ENCODE results near the gene INSIG2.

The INSIG2 gene

DNA sequence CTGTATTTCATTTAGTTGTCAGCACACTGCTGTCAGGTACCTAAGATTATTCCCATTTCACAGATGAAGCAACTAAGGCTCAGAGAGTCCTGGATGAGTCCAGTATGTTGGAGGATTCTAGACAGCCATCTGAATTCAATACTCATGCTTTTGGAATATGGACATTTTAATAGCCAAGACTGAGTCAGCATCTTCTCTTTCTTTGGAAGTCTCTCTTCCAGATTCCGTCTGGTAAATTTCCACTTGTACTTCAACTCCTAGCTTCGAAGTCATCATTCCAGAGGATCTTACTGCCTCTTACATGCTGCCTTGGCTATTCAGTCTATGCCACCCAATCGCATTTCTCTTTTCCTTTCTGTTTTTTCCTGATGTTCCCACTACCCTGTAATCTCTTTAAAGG, 40.6 kb downstream of the INSIG2 start:
- Histone ChIP-seq H3K36me3 (ENCODE audit: control insufficient read depth, insufficient read depth, low read length) (no peaks in the 10 kb centered on the region), H3K27me3 (ENCODE audit: control insufficient read depth, insufficient read depth, low read length) (no peaks in the 10 kb centered on the region), H3K4me1 (ENCODE audit: control insufficient read depth, insufficient read depth, low read length) (no peaks in the 10 kb centered on the region), H3K27ac (ENCODE audit: low read length) (no peak overlapping the region), H3K4me3 (ENCODE audit: low read length) (no peak overlapping the region), H3K9me3 (ENCODE audit: control insufficient read depth, insufficient read depth, low read length) (no peaks in the 10 kb centered on the region)
- no CpG with 5 or more reads among the region's 3 CpGs for WGBS (ENCODE audit: insufficient coverage, insufficient read length)
- no peak for DNase-seq (ENCODE audit: low read depth, low spot score)

GRCh38 chr2:118130385-118130784, 42.1 kb downstream of the INSIG2 start:
- WGBS (ENCODE audit: insufficient coverage, insufficient read length): no CpG with 5 or more reads among the region's 7 CpGs
- H3K4me1 ChIP-seq (ENCODE audit: control insufficient read depth, insufficient read depth, low read length): no peaks in the 10 kb centered on the region
- no peak overlapping the region for H3K27ac ChIP-seq (ENCODE audit: low read length)
- no peaks in the 10 kb centered on the region for H3K36me3 ChIP-seq (ENCODE audit: control insufficient read depth, insufficient read depth, low read length)
- H3K27me3 ChIP-seq (ENCODE audit: control insufficient read depth, insufficient read depth, low read length): no peaks in the 10 kb centered on the region
- H3K4me3 ChIP-seq (ENCODE audit: low read length): no peak overlapping the region
- no peaks in the 10 kb centered on the region for H3K9me3 ChIP-seq (ENCODE audit: control insufficient read depth, insufficient read depth, low read length)
- DNase-seq (ENCODE audit: low read depth, low spot score): no peak

DNA sequence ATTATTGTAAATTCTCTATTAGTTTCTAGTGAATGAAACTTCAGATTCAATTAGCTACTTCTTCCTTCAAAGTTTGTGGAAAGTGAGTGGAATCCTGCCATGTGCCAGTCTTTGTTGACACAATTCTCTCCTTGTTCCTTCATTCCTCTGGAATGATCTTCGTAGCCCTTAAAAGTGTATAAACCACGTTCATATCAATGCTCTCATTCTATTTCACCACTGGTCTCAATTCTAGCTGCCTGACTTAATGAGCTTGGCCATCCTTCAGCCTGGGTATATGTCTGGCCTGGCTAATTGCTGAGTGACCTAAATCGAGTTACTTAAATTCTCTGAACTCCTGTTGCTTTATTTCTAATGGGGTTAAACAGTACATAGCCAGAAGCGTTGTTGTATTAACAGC, 43.5 kb downstream of the INSIG2 start:
- Histone ChIP-seq H3K9me3 (ENCODE audit: control insufficient read depth, insufficient read depth, low read length) (no peaks in the 10 kb centered on the region), H3K36me3 (ENCODE audit: control insufficient read depth, insufficient read depth, low read length) (no peaks in the 10 kb centered on the region), H3K4me1 (ENCODE audit: control insufficient read depth, insufficient read depth, low read length) (no peaks in the 10 kb centered on the region), H3K27ac (ENCODE audit: low read length) (no peak overlapping the region), H3K4me3 (ENCODE audit: low read length) (no peak overlapping the region), H3K27me3 (ENCODE audit: control insufficient read depth, insufficient read depth, low read length) (no peaks in the 10 kb centered on the region)
- no CpG with 5 or more reads among the region's 4 CpGs for WGBS (ENCODE audit: insufficient coverage, insufficient read length)
- DNase-seq (ENCODE audit: low read depth, low spot score): no peak

DNA sequence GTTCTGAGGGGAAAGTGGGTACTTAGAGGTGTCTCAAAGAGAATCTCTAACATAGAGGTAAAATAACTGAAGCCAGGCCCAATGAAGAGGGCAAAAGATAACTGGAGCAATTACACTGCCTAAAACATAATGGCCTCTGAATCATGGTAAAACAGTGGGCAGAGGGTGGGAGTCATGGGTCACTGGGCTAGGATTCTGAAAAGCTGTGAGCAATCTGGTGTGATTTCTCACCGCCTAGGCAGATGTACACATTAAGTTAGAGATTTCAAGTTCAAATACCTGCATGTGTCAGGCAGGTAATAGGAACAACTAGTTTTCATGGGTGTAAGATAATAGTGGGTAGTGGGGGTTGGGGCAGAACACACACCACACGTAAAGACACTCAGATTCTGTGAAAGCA, 45.6 kb downstream of the INSIG2 start:
- no peak overlapping the region for H3K27ac ChIP-seq (ENCODE audit: low read length)
- no CpG with 5 or more reads among the region's 2 CpGs for WGBS (ENCODE audit: insufficient coverage, insufficient read length)
- no peak overlapping the region for H3K4me3 ChIP-seq (ENCODE audit: low read length)
- DNase-seq (ENCODE audit: low read depth, low spot score): no peak
- H3K36me3 ChIP-seq (ENCODE audit: control insufficient read depth, insufficient read depth, low read length): no peaks in the 10 kb centered on the region
- no peaks in the 10 kb centered on the region for H3K9me3 ChIP-seq (ENCODE audit: control insufficient read depth, insufficient read depth, low read length)
- H3K27me3 ChIP-seq (ENCODE audit: control insufficient read depth, insufficient read depth, low read length): no peaks in the 10 kb centered on the region
- H3K4me1 ChIP-seq (ENCODE audit: control insufficient read depth, insufficient read depth, low read length): no peaks in the 10 kb centered on the region

GRCh38 chr2:118134650-118135049, 46.4 kb downstream of the INSIG2 start:
- DNase-seq (ENCODE audit: low read depth, low spot score): no peak

DNA sequence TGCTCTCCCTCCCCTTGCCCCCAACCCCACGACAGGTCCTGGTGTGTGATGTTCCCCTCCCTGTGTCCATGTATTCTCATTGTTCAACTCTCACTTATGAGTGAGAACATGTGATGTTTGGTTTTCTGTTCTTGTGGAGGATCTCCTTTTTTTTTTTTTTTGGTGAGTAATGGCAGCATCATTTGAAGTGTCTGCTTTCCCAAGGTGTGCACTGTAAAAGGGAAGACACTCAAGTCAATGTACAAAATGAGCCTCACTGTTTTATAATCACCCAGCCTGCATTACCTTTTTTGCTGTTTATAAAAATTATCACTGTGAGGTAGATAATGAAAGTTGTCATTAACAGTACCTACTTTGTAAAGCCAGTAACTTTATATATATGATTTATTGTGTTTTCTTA, 56.9 kb downstream of the INSIG2 start:
- Histone ChIP-seq H3K27ac (ENCODE audit: low read length) (no peak overlapping the region), H3K4me3 (ENCODE audit: low read length) (no peak overlapping the region), H3K27me3 (ENCODE audit: control insufficient read depth, insufficient read depth, low read length) (no peaks in the 10 kb centered on the region), H3K4me1 (ENCODE audit: control insufficient read depth, insufficient read depth, low read length) (no peaks in the 10 kb centered on the region), H3K9me3 (ENCODE audit: control insufficient read depth, insufficient read depth, low read length) (no peaks in the 10 kb centered on the region), H3K36me3 (ENCODE audit: control insufficient read depth, insufficient read depth, low read length) (no peaks in the 10 kb centered on the region)
- DNase-seq (ENCODE audit: low read depth, low spot score): no peak
- no CpG with 5 or more reads among the region's 1 CpG for WGBS (ENCODE audit: insufficient coverage, insufficient read length)

More at GRCh38 chr2:118134650-118135049, 46.4 kb downstream of the INSIG2 start:
- H3K27me3 ChIP-seq (ENCODE audit: control insufficient read depth, insufficient read depth, low read length): no peaks in the 10 kb centered on the region
- WGBS (ENCODE audit: insufficient coverage, insufficient read length): no CpG with 5 or more reads among the region's 6 CpGs
- H3K36me3 ChIP-seq (ENCODE audit: control insufficient read depth, insufficient read depth, low read length): no peaks in the 10 kb centered on the region
- no peak overlapping the region for H3K4me3 ChIP-seq (ENCODE audit: low read length)
- H3K4me1 ChIP-seq (ENCODE audit: control insufficient read depth, insufficient read depth, low read length): no peaks in the 10 kb centered on the region
- H3K9me3 ChIP-seq (ENCODE audit: control insufficient read depth, insufficient read depth, low read length): no peaks in the 10 kb centered on the region
- no peak overlapping the region for H3K27ac ChIP-seq (ENCODE audit: low read length)

GRCh38 chr2:118145806-118146205, 57.5 kb downstream of the INSIG2 start:
- H3K27me3 ChIP-seq (ENCODE audit: control insufficient read depth, insufficient read depth, low read length): no peaks in the 10 kb centered on the region
- WGBS (ENCODE audit: insufficient coverage, insufficient read length): no CpG with 5 or more reads among the region's 6 CpGs
- H3K36me3 ChIP-seq (ENCODE audit: control insufficient read depth, insufficient read depth, low read length): no peaks in the 10 kb centered on the region
- H3K9me3 ChIP-seq (ENCODE audit: control insufficient read depth, insufficient read depth, low read length): no peaks in the 10 kb centered on the region
- no peak overlapping the region for H3K27ac ChIP-seq (ENCODE audit: low read length)
- no peak for DNase-seq (ENCODE audit: low read depth, low spot score)
- H3K4me1 ChIP-seq (ENCODE audit: control insufficient read depth, insufficient read depth, low read length): no peaks in the 10 kb centered on the region
- no peak overlapping the region for H3K4me3 ChIP-seq (ENCODE audit: low read length)

DNA sequence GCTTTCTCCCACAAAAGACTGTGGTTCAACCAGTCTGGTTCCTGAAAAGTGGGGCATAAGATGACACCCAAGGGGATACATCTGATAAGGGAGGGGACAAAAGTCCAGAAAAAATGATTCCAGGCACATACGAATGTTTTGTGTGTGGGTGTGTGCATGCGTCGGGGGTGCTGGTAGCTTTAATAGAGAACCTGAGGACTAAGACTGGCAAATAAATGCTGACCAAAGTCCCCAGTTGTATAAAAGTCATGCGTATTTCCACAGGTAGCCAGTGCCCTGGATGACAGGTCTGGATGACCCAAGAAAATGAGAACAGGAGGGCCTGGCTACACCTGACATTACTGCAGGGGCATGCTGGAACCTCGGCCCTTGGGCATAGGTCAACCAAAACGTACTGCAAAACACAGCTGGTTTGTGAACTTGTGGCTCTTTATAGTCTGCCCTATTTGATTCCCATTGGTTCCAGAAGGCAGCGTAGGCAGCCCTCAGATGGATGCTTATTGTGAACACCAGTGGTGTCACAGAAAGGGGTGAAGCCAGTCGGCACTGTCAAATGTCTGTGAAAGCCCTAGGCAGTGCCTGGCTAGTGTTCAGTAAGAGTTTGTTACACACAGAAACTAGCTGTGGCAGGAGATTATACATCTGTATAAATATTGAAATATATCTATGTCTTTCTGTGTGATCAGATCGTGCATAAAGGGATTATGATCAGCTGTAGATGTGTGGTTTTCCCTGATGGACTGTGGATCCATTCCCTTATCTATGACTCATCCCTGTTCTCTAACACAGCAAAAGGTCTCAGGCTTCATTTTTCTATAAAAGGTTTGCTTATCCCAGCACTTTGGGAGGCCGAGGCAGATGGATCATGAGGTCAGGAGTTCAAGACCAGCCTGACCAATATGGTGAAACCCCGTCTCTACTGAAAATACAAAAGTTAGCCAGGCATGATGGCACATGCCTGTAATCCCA, 58.3 kb downstream of the INSIG2 start:
- Histone ChIP-seq H3K27me3 (ENCODE audit: control insufficient read depth, insufficient read depth, low read length) (no peaks in the 10 kb centered on the region), H3K36me3 (ENCODE audit: control insufficient read depth, insufficient read depth, low read length) (no peaks in the 10 kb centered on the region), H3K4me1 (ENCODE audit: control insufficient read depth, insufficient read depth, low read length) (no peaks in the 10 kb centered on the region), H3K9me3 (ENCODE audit: control insufficient read depth, insufficient read depth, low read length) (no peaks in the 10 kb centered on the region), H3K4me3 (ENCODE audit: low read length) (no peak overlapping the region), H3K27ac (ENCODE audit: low read length) (no peak overlapping the region)
- WGBS (ENCODE audit: insufficient coverage, insufficient read length): no CpG with 5 or more reads among the region's 11 CpGs
- no peak for DNase-seq (ENCODE audit: low read depth, low spot score)

DNA sequence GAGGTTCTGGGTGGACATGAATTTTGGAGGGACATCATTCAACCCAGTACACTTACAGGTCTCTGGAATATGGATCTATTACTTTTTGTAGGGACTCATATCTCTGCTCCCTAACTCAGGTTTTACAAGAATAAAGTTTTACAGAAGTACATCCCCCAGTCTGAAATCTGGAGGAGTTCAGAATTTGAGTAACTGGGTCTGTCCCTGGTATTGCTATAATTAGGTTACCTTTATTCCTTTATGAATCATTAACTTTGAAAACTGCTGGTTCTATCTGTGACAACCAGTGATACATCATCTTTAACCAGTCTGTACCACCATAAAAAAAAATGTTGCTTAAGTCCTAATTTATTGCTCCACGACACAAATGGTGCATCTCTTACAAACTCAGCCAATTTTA, 59.9 kb downstream of the INSIG2 start:
- Histone ChIP-seq H3K4me1 (ENCODE audit: control insufficient read depth, insufficient read depth, low read length) (no peaks in the 10 kb centered on the region), H3K9me3 (ENCODE audit: control insufficient read depth, insufficient read depth, low read length) (no peaks in the 10 kb centered on the region), H3K27me3 (ENCODE audit: control insufficient read depth, insufficient read depth, low read length) (no peaks in the 10 kb centered on the region), H3K4me3 (ENCODE audit: low read length) (no peak overlapping the region), H3K27ac (ENCODE audit: low read length) (no peak overlapping the region), H3K36me3 (ENCODE audit: control insufficient read depth, insufficient read depth, low read length) (no peaks in the 10 kb centered on the region)
- DNase-seq (ENCODE audit: low read depth, low spot score): no peak
- WGBS (ENCODE audit: insufficient coverage, insufficient read length): no CpG with 5 or more reads among the region's 1 CpG

DNA sequence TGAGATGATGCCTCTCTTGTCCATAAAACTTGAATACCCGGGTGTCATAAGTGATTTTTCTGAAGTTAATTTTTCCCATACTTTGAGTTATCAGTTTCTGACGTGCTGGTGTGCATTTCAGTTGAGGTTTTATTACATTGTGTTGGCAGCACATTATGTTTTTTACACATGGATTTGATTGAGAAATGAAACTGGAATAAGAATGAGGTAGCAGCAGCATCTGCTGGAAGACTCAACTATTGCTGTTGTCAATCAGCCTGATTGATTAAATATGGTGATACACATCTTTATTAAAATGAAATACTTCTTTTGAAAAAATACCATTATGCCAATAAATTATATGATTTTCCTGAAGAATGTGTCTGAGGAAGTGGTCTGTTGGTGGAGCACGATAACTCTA, 60.5 kb downstream of the INSIG2 start:
- no CpG with 5 or more reads among the region's 3 CpGs for WGBS (ENCODE audit: insufficient coverage, insufficient read length)
- Histone ChIP-seq H3K4me3 (ENCODE audit: low read length) (no peak overlapping the region), H3K36me3 (ENCODE audit: control insufficient read depth, insufficient read depth, low read length) (no peaks in the 10 kb centered on the region), H3K27ac (ENCODE audit: low read length) (no peak overlapping the region), H3K27me3 (ENCODE audit: control insufficient read depth, insufficient read depth, low read length) (no peaks in the 10 kb centered on the region), H3K9me3 (ENCODE audit: control insufficient read depth, insufficient read depth, low read length) (no peaks in the 10 kb centered on the region), H3K4me1 (ENCODE audit: control insufficient read depth, insufficient read depth, low read length) (no peaks in the 10 kb centered on the region)
- DNase-seq (ENCODE audit: low read depth, low spot score): no peak

GRCh38 chr2:118150294-118150693, 62.0 kb downstream of the INSIG2 start:
- Histone ChIP-seq H3K27me3 (ENCODE audit: control insufficient read depth, insufficient read depth, low read length) (no peaks in the 10 kb centered on the region), H3K4me3 (ENCODE audit: low read length) (no peak overlapping the region), H3K36me3 (ENCODE audit: control insufficient read depth, insufficient read depth, low read length) (no peaks in the 10 kb centered on the region), H3K4me1 (ENCODE audit: control insufficient read depth, insufficient read depth, low read length) (no peaks in the 10 kb centered on the region), H3K27ac (ENCODE audit: low read length) (no peak overlapping the region), H3K9me3 (ENCODE audit: control insufficient read depth, insufficient read depth, low read length) (no peaks in the 10 kb centered on the region)
- no peak for DNase-seq (ENCODE audit: low read depth, low spot score)
